Keratinocyte (primary cell): Measurements from ENCODE around the gene GPR171. TPM values are rescaled to one million over a fixed set of nuclear protein-coding genes. Genes with fewer than 3 reads are reported as not detected.

Source experiments
- DNase-seq: peaks from one replicate; pipeline ENCODE4 v3.0.0-alpha.2; 2011; ENCODE audit warnings: low read depth, missing footprints, low spot score
- FAIRE-seq: peaks from 2 replicates; lab custom pipeline; 2011; peaks lifted over from hg19 to GRCh38; lab: Jason Lieb, UNC
- H2AFZ ChIP-seq: 2 replicates; pipeline ENCODE4 v1.6.0; 2012; ENCODE audit warnings: low read length, control low read depth, inconsistent platforms; ENCODE audit not compliant: control insufficient read depth
- H3K27ac ChIP-seq: 2 replicates; pipeline ENCODE4 v1.5.1; 2011; ENCODE audit warnings: low read length; ENCODE audit not compliant: control insufficient read depth, insufficient read depth
- H3K27me3 ChIP-seq: 3 replicates; pipeline ENCODE4 v1.6.0; 2011; ENCODE audit warnings: low read length; ENCODE audit not compliant: control insufficient read depth, insufficient read depth; ENCODE audit errors: extremely low read depth
- H3K36me3 ChIP-seq, 2 experiments: 2 replicates in 1 of 2; 3 replicates in 1 of 2; pipeline ENCODE4 v1.5.1; 2011; ENCODE audit warnings: low read length in 2 of 2, mild to moderate bottlenecking in 1 of 2; ENCODE audit not compliant: control insufficient read depth in 2 of 2, insufficient read depth in 2 of 2; ENCODE audit errors: extremely low read depth in 1 of 2
- H3K4me1 ChIP-seq: 3 replicates; pipeline ENCODE4 v1.5.1; 2011; ENCODE audit warnings: low read length; ENCODE audit not compliant: control insufficient read depth, insufficient read depth; ENCODE audit errors: extremely low read depth
- H3K4me2 ChIP-seq: 3 replicates; pipeline ENCODE4 v1.6.0; 2011; ENCODE audit warnings: low read depth, low read length; ENCODE audit not compliant: control insufficient read depth, insufficient read depth; ENCODE audit errors: extremely low read depth
- H3K4me3 ChIP-seq, 3 experiments: fragments of 200-600 bp in 1 of 3; sonication (generic) in 1 of 3; 2 replicates in 2 of 3; 3 replicates in 1 of 3; pipeline ENCODE4 v1.5.1; 2011 to 2016; ENCODE audit warnings: low read length in 3 of 3, mild to moderate bottlenecking in 3 of 3, control low read depth in 2 of 3, inconsistent platforms in 1 of 3, low read depth in 1 of 3, mixed read lengths in 1 of 3, mixed run types in 1 of 3, moderate library complexity in 1 of 3; ENCODE audit not compliant: control insufficient read depth in 2 of 3, insufficient read depth in 2 of 3; ENCODE audit errors: extremely low read depth in 1 of 3
- H3K79me2 ChIP-seq: 2 replicates; pipeline ENCODE4 v1.6.0; 2012; ENCODE audit warnings: low read length; ENCODE audit not compliant: control insufficient read depth, insufficient read depth
- H3K9ac ChIP-seq: 3 replicates; pipeline ENCODE4 v1.6.0; 2011; ENCODE audit warnings: low read length; ENCODE audit not compliant: control insufficient read depth, insufficient read depth; ENCODE audit errors: extremely low read depth
- H3K9me1 ChIP-seq: 3 replicates; pipeline ENCODE4 v1.6.0; 2011; ENCODE audit warnings: low read length; ENCODE audit not compliant: control insufficient read depth, insufficient read depth; ENCODE audit errors: extremely low read depth
- H3K9me3 ChIP-seq: 2 replicates; pipeline ENCODE4 v1.5.1; 2012; ENCODE audit warnings: low read depth, low read length; ENCODE audit not compliant: control insufficient read depth
- H4K20me1 ChIP-seq: 3 replicates; pipeline ENCODE4 v1.6.0; 2011; ENCODE audit warnings: low read length; ENCODE audit not compliant: control insufficient read depth, insufficient read depth; ENCODE audit errors: extremely low read depth
- CTCF ChIP-seq, 3 experiments: IDR thresholded peaks in 1 of 3; conservative IDR thresholded peaks in 1 of 3; optimal IDR thresholded peaks in 1 of 3; 2 replicates in 2 of 3; 3 replicates in 1 of 3; pipeline versions ENCODE3 to v1.5.1; 2011; ENCODE audit warnings: low read length in 3 of 3, mild to moderate bottlenecking in 3 of 3, moderate library complexity in 2 of 3, control low read depth in 1 of 3, inconsistent platforms in 1 of 3; ENCODE audit not compliant: insufficient read depth in 2 of 3; ENCODE audit errors: extremely low read depth in 1 of 3
- EZH2 ChIP-seq: IDR thresholded peaks from one replicate; pipeline ENCODE4 v1.6.1; 2012; ENCODE audit warnings: inconsistent platforms, mild to moderate bottlenecking, low read length, moderate library complexity
- dilution Hi-C: fragments of 300-500 bp; cut with MboI; formaldehyde crosslinking; loops from one replicate; pipeline ENCODE4 v1.7.0; 2020; ENCODE audit warnings: low sequenced_read_pairs; ENCODE audit not compliant: extremely low pct_ligation_motif_present
- polyA plus RNA-seq, 5 experiments: library from polyadenylated mRNA; depleted of rRNA in 3 of 5; stranded (reverse) in 3 of 5; stranded (forward) in 1 of 5; unstranded in 1 of 5; fragments of >200 nt; gene quantifications; 1 replicate in 1 of 5; 2 replicates in 3 of 5; 3 replicates in 1 of 5; pipeline versions ENCODE4 v1.2.1 to v1.2.3, GENCODE V29; 2011 to 2012; ENCODE audit warnings: missing spikeins in 2 of 5, low read depth in 1 of 5, low replicate concordance in 1 of 5

Gene GPR171
- polyA plus RNA-seq, 1 donor (not counting 4 experiments of a cell fraction or from before 2014, with no cell fraction given): not detected

- Histone ChIP-seq H3K9me1 (no peaks in the 10 kb centered on the region), H2AFZ (no peak overlapping the region), H3K9ac (no peak overlapping the region), H3K4me3 (no peak overlapping the region), H3K4me1 (no peaks in the 10 kb centered on the region), H3K9me3 (no peaks in the 10 kb centered on the region), H4K20me1 (no peaks in the 10 kb centered on the region), H3K4me2 (no peak overlapping the region), H3K27ac (no peak overlapping the region), H3K79me2 (no peaks in the 10 kb centered on the region), H3K36me3 (no peaks in the 10 kb centered on the region), H3K27me3 (no peaks in the 10 kb centered on the region)
- DNase-seq: no peak
- no peak for FAIRE-seq
- no peak for TF ChIP-seq CTCF (optimal IDR thresholded peaks at IDR 0.05 in 1 of 3, IDR thresholded peaks at IDR 0.05 in 1 of 3, conservative IDR thresholded peaks at IDR 0.05 in 1 of 3; ENCODE audit: extremely low read depth in 1 of 3, insufficient read depth in 2 of 3, low read length in 3 of 3)
- no peak for TF ChIP-seq EZH2
- dilution Hi-C loops: no loop called here
Measured at GRCh38 chr3:151191095-151191494, 11.9 kb downstream of the GPR171 start.

GRCh38 chr3:151183265-151183671, 19.7 kb downstream of the GPR171 start:
- Histone ChIP-seq H3K36me3 (no peaks in the 10 kb centered on the region), H4K20me1 (no peaks in the 10 kb centered on the region), H3K4me1 (no peaks in the 10 kb centered on the region), H3K4me3 (no peak overlapping the region), H3K9me3 (no peaks in the 10 kb centered on the region), H3K27ac (no peak overlapping the region), H3K9ac (no peak overlapping the region), H3K79me2 (no peaks in the 10 kb centered on the region), H3K27me3 (no peaks in the 10 kb centered on the region), H2AFZ (no peak overlapping the region), H3K4me2 (no peak overlapping the region), H3K9me1 (no peaks in the 10 kb centered on the region)
- FAIRE-seq: no peak
- no peak for TF ChIP-seq EZH2
- no peak for TF ChIP-seq CTCF (optimal IDR thresholded peaks at IDR 0.05 in 1 of 3, IDR thresholded peaks at IDR 0.05 in 1 of 3, conservative IDR thresholded peaks at IDR 0.05 in 1 of 3; ENCODE audit: extremely low read depth in 1 of 3, insufficient read depth in 2 of 3, low read length in 3 of 3)
- dilution Hi-C loops: no loop called here
- DNase-seq: no peak
